Activated CD4-positive, alpha-beta T cell treated with anti-CD3 and anti-CD28 coated beads, Interleukin-2, amount 50 U/mL, for 4 hours (primary cell): Measurements from ENCODE around the gene IDH3G.
"Not testable (repeated sequence)": the region's sequence is repeated elsewhere in the genome, so short reads cannot be mapped to it uniquely, and the experiment has no call there.

Experiments
- DNase-seq, 2 experiments: peaks; one replicate each; pipeline ENCODE4 v3.0.0-alpha.2; 2020

The IDH3G gene

DNA sequence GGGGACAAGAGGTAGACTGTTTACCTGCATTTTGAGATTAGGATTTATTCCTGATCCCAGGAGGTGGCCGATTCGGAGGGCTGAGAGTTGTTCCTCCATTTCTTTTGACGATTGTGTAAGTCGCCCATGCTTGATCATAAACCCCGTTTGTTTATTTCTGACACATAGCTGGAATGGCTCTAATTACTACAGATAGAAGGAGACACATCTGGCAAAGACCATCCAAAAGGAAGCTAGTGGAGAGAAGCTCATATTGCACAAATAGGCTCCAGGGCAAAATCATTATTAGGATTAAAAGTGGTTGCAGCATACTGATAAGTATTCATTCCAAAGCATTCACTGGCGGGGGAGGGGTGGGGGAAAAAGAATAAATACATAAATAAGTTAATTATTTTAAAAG lies 47.2 kb downstream of the IDH3G start:
- DNase-seq: not testable (repeated sequence)

DNA sequence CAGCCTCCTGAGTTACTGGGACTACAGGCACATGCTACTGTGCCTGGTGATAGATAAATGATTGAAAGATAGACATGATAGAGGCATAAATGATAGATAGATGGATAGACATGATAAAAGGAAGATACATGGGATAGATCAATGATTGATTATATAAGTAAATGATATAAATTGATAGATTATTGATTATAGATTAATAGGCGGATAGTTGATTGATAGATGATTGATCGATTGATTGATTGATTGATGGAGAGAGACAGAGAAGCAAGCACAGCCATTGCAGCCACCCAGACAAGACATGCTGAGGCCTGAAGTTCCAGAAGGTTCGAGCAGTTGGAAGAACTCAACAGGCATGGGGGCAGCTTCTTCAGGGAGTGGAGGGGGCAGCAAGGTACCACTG lies 47.8 kb downstream of the IDH3G start:
- DNase-seq: no peak

DNA sequence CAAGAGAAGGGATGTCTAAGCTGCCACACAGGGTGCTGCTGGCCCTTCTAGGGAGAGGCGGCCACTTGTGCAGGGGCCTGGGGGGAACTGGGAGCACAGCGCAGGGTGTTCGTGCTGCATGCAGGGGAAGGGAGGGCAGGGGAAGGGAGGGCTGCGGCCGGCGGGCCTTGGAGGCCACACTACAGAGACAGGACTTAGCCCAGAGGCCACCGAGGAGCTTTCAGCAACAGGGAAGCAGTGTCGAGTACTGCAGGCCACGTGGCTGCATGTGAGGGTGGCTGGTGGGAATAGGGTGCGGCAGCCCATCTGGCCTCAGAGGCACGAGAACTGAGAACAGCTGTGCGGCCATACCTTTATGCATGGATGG lies 49.1 kb downstream of the IDH3G start:
- DNase-seq: not testable (repeated sequence)

DNA sequence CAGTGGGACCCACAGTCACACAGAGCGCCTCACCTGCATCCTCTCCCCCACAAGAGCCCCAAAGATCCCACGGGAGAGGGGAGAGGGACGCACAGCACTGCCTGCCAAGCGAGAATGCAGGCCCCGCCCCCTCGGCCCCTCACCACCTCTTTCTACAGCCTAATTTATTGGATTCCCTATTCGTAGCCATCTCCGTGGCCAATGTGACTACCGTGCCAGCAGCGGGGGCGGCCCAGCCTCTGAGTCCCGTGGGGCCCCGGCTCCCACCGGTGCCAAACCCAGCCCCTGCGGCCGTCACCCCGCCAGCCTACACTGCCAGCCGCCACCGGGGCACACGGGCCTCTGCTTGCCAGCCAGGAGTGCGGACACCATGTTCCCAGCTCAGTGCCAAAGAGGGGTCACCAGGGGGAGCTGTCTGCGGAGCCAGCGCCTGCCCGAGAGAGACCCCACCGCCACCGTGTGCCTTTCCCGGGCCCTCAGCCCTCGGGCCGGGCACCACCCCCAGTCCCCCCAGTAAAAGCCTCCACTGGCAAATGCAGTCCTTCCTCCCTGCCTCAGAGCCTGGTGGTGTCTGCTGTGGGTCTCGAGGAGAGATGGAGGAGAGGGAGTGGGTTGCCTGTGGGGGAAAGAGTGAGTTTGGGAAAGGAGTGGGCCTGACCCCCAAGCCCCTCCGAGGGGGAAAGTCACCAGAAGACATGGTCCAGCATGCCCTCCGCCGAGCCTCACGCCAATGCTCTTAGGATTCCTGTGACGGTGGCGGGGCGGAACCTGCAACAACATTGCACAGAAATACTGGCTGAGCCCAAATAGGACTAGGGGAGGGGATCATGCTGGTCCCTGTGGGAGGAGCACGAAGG lies 49.7 kb downstream of the IDH3G start:
- no peak for DNase-seq

DNA sequence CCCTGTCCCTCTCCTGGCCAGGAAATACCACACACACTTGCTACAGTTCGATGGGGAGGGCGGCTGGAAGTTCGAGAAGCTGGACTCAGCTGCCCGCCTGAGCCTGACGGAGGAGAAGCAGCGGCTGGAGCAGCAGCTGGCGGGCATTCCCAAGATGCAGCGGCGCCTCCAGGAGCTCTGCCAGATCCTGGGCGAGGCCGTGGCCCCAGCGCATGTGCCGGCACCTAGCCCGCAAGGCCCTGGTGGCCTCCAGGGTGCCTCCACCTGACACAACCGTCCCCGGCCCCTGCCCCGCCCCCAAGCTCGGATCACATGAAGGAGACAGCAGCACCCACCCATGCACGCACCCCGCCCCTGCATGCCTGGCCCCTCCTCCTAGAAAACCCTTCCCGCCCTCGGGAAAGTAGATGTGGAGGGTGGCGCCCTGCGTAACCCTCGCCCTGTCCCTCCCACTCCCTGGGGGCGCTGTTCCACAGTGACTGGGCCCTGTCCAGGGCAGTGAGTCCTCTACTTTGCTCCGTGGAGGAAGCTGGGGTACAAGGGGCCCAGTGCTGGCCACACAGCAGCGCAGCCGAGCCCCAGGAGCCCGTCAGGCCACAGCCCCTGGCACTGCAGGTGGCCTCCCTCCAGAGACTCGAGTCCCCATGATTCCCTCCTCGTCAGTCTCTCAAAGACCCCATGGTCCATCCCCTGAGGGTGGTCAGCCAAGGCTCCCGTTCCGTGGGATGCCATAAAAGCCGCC lies 50.5 kb downstream of the IDH3G start:
- DNase-seq: not testable (repeated sequence)

DNA sequence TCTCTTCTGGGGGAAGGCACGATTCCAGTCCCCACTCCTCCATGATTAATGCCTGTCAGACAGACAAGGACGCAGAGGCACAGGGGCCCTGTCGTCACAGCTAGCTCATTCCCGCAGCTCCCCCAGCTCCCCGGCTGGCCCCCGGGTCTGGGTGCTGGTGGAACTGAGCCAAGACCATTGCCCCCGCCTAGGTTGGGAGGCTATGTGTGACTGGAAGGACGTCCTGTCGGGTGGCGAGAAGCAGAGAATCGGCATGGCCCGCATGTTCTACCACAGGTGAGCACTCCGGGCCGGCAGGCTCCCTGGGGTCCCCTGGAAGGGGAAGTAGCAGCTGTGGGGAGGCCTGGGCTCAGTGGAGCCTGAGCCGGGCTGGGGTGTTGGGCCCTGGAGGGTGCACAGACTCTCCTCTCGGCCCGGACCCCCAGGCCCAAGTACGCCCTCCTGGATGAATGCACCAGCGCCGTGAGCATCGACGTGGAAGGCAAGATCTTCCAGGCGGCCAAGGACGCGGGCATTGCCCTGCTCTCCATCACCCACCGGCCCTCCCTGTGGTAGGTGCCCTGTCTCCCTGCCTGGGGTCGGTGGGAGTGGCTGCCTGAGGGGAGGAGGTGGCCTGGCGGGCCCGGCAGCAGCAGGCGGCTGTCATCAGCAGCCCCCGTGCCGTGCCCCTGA lies 51.2 kb downstream of the IDH3G start:
- DNase-seq: not testable (repeated sequence)

DNA sequence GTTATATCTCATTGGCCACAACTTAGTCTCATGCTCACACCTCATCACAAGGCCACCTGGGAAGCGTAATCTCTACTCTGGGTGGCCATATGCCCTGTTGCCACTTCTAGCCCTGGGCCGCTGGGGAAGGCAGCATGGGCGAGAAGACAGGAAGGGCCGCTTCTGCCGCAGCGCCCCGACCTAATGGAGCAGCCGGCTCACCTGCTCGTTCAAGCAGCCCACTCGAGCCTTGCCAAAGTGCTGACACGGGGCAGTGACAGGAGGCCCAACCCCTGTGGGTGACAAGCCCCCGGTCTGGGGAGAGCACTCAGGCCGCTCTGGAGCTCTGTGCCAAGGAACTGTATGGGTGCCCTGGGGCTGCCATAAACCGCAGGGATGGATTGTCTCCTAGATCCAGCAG lies 52.1 kb downstream of the IDH3G start:
- DNase-seq: not testable (repeated sequence)

DNA sequence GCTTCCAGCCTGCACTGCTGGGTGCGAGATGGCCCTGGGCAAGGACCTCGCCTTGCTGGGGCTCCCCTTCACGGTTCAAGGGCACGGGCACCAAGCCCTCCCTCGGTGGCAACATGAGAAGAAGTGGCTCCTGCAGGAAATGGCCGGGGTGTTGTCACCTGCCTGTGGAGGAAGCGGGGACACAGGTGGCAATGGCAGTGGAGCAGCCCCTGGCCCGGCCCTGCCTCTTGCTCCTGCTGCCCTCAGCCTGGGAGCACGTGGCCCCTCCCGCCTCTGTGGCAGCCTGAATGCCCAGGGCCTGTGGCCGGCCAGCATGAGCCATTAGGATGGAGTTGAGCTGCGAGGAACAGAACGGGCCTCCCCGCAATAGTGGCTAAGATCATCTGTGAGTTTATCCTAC lies 52.7 kb downstream of the IDH3G start:
- no peak for DNase-seq

DNA sequence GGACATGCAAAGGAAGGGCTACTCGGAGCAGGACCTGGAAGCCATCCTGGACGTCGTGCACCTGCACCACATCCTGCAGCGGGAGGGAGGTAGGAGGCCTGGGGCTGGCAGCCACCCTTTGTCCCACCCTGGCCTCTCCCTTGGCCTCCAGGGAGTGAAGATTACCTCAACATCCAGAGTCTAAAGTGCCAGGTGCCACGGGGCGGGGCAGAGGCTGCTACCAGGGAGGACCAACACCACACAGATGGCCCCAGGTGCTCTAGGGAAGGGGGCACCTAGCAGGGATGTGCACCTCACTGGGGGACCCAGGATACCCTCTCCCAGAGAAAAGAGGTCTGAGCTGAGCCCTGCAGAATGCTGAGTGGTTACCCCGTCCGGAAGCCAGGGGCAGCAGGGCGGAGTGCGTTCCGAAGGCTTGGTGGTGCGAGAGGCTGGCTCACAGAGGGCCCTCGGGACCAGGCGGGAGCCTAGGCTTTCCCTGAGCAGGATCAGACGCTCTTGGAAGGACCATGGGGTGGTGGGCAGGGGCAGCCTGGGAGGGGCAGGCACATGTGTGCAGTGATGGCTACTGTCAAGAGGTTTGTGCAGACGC lies 53.4 kb downstream of the IDH3G start:
- no peak for DNase-seq

DNA sequence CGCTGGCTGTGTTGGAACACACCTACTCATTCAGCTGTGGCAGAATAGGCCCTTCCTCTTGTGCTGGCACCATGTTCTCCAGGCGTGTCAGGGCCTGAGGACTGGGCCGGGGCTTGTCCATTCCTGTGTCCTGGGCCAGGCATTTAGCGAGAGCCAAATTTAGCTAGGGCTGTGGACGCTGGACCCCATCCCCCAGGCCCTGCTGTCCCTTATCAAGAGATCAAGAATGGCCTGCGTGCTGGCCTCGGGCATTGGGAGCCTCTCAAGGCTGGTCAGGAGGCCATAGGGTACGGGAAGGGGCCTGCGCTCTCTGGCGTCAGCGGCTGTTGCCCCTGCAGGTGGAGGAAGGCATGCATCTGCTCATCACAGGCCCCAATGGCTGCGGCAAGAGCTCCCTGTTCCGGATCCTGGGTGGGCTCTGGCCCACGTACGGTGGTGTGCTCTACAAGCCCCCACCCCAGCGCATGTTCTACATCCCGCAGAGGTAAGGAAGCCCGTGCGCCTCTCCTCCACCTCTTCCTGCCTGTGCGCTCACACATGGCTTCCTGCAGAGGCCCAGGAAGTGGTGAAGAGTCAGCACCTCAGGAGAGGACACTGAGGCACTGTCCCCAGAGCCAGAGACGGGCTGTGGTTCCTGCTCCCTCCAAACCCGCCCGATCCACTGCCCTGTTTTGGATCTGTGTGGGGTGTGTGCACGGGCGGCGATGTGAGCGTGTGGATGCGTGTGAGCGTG lies 54.3 kb downstream of the IDH3G start:
- DNase-seq: no peak

DNA sequence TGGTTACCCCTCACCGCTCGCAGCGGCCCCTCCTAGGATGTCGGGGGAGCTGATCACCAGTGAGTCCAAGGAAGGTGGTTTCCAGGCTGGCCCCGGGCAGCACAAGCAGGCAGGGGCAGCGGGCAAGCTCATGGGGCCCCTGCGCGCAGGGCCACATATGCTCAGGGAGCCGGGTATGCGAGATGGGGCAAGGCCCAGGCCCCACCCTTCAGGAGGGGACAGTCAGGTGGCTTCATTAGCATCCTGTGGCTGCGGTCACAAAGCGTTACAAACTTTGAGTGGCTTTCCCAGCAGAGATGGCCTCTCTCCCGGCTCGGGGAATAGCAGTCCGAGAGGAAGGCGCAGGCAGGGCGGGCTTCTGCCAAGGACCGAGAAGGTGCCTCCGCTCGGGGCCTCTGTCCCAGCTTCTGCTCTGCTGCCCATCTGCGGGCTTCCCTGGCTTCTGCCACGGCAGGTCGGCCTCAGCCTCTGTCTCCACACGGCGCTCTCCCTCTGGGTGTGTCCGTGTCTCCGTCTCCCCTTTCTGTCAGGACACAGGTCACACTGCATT lies 56.0 kb downstream of the IDH3G start:
- no peak for DNase-seq

DNA sequence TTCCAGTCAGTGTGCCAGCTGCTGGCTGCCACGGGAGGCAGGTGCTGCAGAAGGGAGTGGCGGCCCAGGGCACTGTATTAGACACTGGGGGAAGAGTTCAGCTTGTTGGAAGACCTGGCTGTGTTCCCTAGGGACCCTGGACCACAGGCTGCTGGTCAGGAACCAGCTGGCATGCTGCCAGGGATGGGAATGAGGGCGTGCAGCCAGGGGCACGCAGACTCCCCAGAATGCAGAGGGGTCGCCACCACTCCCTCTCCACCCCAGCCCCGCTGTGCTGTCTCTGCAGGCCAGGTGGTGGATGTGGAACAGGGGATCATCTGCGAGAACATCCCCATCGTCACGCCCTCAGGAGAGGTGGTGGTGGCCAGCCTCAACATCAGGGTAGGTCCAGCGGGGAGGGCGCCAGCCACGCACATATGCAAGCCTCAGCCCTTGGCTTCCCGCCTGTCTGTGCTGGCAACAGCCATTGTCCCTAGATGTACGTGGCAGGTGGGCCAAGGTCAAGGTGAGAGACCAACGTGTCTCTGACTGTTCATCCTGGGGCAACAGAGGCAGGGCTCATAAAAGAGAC lies 57.2 kb downstream of the IDH3G start:
- no peak for DNase-seq

DNA sequence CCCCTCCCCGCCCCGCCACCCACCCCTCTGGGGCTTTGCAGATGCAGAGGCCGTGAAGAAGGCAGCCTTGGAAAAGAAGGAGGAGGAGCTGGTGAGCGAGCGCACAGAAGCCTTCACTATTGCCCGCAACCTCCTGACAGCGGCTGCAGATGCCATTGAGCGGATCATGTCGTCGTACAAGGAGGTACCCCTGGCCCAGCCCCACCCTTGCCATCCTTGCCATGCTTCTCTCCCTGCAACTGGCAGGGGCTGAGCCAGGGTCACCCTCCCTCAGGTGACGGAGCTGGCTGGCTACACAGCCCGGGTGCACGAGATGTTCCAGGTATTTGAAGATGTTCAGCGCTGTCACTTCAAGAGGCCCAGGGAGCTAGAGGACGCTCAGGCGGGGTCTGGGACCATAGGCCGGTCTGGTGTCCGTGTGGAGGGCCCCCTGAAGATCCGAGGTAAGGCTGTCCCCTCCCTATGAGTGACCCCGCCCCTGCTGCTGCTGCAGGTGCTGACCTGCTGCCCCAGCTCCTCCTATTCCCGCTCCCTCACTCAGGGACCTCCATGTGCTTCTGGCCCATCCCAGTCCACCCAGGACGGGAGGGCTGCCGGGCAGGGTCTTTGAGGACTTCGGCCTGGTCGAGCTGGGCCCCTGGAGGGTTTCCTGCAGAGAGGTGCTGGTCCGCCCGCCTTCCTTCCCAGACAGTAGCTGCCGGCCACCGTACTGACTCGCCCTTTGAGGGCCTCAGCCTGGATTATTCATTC lies 57.9 kb downstream of the IDH3G start:
- no peak for DNase-seq
